HG02852 (cell line): Measurements from ENCODE around the gene YPEL1.
"Not testable (repeated sequence)": the region's sequence is repeated elsewhere in the genome, so short reads cannot be mapped to it uniquely, and the experiment has no call there.

Experiments used
- ATAC-seq: cut with Tn5 transposase; IDR thresholded peaks from one replicate; pipeline ENCODE4 v1.9.1; 2021; ENCODE audit warnings: mild to moderate bottlenecking, moderate library complexity; ENCODE audit not compliant: unreplicated experiment

The YPEL1 gene

DNA sequence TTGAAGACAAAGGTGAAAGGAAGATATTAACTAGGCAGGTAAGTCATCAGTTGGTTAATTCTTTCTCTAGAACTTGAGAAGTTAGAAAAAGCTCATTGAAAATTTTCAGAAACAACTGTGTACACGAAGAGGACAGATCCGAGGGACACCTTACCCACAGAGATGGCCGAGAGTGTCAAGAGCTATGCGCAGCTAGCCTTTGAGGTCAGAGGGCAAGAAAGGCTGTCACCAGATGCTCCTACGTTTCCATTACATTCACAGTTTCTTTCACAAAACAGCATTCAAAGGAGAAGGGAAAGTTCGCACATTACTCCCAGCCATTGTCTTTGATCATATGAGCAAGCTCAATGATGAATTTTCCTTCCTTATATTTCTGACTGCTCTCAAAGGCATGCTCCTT is 34.8 kb downstream of the YPEL1 start:
- no peak for ATAC-seq

DNA sequence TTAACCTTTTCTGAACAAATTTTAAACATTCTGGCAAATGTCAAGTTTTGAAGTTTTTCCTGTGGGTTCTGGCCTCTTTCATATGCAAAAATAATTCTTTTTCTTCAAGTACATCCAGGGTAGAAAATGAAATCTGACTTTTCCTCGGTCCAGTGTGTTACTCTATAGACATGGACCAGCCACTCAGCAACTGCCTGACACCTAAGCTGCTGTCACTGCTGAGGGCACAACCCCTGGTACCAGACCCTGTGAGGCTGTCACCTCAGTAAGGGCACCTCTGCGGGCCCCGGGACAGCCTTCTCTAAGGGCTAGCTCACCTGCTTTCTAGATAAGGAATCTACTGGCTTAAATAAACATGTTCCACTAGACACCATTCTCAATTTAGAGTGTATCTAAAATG is 36.0 kb downstream of the YPEL1 start:
- ATAC-seq = no peak

DNA sequence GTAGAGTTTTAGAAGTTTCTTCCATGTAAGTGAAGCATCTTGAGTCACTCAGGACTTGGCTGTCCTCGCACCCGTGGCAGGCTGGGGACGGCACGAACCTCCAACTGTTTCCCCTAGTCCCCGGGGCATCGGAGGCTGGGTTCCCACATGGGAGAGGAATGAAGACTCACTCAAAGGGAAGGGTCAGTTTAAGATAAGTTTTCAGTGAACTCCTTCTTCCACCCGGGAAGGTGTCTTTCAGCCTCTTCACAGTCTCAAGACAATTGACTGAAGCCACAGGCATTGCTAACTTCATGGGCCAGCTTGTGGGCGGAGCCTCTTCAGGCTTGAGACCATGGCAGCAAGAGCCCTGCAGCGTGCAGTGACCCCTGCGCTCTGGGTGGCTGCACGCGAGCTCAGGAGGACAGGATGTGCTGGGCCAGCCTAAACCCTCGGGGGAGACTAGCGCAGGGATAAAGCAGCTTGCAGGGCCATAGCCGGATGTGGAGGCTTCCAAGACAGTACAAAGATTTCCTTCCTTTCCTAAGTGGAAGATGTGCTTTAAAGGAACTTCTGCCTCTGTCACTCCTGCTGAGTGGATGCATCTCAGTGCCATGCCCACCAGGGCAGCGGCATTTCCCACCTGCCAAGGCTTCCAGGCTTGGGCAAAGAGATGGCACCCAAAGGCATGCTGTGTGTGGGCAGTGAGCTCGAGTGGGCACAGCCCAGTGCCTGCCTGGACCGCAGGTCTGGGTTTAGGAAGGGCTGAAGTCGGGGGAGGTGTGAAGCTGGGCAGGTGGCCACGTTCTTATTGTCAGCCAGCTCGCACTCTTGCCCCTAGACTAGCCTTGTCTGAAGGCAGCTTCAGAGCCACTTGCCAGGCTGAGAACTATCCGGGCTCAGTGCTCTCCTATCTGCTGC is 36.9 kb downstream of the YPEL1 start:
- ATAC-seq = no peak

DNA sequence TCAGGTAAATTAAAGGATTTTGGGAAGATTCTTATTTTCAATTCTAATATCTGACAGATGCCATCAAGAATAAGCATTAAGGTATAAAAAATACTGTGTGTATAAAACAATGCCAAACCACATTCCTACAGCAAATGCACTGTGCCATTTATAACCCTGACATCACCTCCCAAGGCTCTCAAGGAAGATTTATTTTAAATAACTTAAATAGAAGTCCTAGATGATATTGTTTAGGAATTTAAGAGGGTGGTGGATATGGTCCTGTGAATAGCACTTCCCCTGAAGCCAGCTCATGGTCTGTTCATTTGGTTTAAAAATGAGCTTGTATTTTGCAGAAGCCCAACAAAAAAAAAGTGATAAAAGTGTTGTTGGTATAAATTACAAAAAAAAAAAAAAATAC is 37.7 kb downstream of the YPEL1 start:
- no peak for ATAC-seq

DNA sequence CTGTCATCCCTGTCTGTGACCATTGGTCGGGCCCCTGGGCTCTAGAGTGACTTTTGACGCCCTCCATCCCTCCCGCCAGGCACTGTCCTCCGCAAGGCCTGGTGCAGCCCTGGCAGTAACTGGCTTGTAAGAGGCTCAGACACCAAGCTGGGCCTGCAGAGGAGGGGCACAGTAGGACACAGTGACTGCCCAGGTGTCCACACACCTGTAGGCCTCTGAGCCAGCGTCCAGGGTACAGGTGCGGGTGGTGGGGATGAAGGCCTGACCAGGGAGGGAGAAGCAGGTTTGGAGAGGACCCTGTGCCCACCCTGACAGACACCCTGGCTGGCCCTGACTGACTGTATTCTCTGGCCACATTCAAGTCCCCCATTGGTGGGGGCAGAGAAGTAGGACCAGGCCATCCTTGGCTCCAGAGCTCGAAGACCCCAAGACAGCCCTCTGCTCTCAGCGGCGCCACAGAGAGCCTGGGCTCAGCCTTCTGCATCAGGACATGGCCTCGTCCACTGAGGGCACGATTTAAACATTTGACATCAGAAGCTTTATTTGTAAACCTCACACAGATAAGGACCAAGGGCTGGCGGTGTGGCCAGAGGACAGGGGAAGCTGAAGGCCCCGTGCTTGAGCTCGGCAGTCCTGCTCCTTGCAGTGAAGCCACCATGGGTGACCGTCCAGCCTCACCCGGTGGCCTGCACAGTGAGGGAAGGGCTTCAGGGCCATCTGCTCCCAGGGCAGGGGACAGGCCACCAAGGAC is 38.4 kb downstream of the YPEL1 start:
- no peak for ATAC-seq

DNA sequence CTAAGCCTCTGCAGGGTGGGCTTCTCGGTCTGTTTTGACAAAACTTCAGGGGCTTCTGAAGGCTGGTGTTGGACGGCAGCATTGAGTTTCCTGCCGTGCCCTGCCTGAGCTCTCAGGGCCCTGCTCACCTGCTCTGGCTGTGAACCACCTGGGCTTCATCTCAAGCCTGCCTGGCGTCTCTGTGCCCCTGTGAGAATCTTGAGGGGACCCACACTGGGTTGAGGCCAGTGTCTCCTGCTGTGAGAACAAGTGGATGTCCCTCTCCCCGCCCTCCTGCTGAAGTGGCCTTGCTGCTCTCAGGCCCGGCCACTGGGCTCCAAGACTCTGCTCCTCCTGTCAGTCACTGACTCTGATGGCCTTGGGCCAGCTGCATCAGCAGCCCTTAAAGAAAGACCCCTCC is 39.5 kb downstream of the YPEL1 start:
- no peak for ATAC-seq

DNA sequence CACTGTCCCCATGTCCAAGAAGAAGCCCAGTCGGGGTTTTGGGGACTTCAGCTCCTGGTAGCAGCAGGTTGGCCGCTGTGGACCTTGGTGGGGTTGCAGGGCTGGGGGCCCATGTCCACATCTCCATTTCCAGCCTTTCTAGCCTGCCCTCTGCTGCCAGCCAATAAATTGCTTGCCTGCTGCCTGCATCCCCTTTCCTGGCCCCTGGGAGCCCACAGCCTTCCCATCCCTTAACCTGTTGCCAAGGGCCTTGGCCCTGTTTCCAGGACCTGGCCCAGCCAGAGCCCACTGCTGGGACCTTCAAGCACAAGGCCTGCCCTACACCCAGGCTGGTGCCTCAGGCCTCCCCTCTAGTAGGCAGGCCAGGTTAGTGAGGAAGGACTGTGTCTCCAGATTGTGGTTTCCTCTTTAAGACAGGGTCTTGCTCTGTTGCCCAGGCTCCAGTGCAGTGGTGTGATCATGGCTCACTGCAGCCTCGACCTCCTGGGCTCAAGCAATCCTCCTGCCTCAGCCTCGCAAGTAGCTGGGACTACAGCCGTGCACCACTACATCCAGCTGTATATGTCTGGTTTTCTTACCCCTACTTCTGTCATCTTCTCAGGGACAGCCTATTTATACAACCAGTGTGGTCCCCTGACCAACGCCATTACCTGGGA is 40.0 kb downstream of the YPEL1 start:
- no peak for ATAC-seq

DNA sequence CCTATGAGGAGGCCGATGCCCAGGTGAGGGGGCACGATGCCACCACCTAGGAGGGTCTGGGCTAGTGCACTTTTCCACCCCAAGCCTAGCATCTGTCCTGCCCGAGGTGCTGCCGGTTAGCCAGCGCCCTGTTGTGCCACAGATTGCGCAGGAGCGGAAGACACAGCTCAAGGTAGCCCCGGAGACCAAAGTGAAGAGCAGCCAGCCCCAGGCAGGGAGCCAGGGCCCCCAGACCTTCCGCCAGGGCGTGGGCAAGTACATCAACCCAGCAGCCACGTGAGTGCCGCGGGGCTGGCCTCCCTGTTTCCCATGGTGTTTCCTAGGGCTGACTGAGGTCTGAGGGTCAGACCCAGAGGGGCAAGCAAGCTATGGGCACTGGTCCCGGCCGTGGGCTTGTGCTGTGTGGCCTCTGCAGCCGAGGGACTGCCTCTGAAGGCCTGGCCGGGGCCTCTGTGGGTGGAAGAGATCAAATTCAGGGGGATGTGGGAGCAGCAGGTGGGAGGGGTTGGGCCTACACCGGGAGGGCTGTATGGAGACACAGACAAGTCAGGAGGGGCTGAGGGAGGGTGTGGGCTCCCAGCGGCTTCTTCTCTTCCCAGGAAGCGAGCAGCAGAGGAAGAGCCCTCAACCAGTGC is 40.7 kb downstream of the YPEL1 start:
- no peak for ATAC-seq

DNA sequence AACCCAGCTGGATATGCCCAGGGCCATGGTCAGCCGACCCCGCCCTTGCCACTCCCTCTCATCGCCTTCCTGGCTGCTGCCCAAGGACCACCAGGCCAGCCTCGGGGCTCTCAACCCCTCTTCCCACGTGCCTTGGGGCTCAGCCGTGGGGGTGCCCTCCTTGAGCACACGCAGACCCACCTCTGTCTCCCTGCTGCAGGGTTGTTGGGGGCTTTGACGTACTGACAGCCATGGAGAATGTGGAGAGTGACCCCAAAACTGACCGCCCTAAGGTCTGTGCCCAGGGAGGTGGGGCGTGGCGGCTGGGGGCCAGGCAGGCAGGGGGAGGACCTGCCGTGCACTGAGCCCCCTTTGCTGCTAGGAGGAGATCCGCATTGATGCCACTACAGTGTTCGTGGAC is 41.2 kb downstream of the YPEL1 start:
- no peak for ATAC-seq

DNA sequence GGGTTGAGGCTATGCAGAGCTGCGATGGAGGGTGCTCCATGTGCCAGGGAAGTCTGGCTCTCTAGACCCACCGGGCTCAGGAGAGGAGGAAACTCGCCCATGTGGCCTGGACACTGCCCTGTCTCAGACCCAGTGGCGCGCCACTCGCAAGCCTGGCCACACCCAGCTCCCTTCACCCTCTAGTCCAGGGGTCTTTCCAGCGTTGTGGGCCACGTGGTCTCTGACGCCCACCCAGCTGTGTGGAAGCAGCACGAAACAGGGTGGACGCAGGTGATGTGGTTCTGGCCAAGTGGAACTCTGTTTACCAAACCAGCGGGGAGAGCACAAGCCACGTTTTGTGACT is 41.6 kb downstream of the YPEL1 start:
- ATAC-seq = no peak

DNA sequence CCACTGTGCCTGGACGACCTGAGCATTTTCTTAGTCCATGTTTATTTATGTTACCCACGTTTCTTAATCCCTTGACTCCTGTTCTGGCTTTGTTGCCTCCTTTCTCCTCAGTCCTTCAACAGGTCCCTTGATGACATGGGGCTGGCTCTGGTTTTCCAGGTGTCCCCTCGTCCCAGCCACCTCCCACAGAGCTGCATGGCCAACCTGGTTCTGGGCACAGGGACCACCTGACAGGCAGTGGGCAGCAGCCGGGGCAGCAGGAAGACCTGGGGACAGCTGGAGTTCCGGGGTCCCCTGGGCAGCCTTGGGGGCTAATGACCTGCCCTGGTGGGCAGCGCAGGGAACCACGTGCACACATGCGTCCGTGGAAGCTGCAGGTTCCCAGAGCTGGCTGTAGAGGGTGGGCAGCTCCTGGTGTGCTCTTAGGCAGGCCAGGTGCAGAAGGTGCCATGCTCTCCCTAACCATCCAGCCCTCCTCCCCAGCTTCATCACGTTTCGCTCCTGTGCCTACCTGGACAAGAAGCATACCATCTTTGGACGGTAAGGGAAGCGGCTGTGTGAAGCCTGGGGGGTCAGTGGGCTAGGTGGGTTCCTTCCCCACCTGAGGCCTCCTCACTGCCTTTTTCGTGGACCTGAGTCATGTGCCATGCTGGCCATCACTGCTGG is 42.1 kb downstream of the YPEL1 start:
- no peak for ATAC-seq

DNA sequence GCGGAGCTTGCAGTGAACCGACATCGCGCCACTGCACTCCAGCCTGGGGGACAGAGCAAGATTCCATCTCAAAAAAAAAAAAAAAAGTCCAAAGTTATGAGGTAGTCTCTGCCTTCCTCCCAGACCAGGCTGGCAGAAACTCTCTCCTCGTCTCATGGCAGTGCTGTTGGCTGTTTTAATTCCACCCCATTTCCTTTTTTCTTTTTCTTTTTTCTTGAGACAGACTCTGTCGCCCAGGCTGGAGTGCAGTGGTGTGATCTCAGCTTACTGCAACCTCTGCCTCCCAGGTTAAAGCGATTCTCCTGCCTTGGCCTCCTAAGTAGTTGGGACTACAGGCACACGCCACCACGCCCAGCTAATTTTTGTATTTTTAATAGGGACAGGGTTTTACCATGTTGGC is 42.7 kb downstream of the YPEL1 start:
- ATAC-seq = not testable (repeated sequence)

DNA sequence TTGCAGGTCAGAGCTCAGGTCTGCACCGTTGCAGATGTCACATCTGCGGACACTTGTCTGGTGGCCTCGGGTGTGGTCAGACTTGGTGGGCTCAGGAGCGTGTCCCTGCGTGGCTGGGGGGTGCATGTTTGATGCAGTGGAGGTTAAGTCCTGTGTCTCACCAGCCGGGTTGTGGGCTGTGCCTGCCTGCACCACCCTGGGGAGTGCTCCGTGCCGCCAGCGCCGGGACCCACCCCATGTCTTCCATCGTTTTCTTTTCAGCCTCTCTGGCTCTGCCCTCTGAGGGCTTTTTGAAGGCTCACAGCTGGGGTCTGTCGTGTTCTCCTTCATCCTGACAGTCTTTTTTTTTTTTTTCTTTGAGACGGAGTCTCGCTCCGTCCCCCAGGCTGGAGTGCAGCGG is 43.8 kb downstream of the YPEL1 start:
- no peak for ATAC-seq

DNA sequence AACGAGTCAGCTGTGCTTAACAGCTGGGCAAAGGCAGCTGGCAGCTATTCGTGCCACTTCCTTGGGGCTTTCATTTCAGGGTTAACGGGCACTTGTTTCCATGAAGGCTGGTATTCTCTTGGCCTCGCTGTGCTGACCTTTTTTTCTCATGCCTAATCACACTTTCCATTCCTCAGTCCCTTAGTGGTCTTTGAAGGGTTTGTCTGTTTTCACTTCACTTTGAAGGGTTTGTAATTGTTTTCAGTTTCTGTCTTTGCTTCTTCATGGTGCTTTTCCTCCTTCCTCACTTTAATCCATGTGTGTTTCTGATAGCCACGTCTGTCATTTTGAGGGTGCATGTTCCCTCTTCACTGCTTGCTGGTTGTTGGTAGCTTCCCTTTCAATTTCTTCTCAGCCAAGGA is 45.2 kb downstream of the YPEL1 start:
- no peak for ATAC-seq

DNA sequence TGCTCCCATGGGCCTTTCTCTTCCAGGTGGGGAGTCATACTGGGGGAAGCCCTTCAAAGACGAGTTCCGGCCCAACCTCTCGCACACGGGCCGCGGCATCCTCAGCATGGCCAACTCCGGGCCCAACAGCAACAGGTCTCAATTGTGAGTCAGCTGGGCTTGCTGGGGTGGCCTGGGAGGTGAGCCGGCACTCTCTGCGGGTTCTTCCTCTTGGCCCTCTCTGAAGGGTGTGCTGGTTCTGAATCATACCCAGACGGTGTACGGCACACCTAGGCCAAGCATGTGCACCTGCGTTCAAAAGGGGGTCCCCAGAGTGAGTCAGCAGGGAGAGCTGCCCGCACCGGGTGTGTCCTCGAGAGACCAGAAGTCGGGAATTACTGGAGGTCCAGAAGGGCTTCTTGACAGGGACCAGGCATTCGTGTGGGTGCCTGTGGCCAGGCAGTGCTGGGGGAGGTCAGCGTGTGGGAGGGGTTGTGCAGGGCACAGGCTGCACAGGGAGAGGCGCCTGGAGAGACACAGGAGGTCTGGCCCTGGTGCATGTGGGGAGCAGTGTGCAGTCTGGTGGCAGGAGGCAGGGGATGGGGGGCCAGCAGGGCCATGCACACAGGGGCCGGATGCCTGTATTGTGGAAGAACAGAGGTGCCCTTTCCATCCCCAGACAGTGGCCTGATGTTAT is 46.8 kb downstream of the YPEL1 start:
- no peak for ATAC-seq

DNA sequence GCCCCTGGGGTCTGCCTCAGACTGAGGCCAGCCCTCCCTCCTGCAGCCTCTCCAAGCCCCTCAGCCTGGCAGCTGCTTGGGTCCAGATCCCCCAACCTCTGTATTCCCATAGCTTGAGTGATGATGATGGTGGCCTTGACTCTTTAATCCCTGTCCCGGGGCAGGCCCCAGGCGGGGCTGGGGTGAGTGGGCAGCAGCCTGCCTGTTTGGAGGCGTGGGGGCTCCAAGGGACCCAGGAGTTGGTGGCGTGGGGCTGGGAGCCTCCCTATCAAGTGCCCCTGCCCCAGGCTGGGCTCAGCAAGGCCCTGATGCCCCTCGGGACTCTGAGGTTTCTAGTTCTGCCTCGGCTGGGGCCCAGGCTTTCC is 47.3 kb downstream of the YPEL1 start:
- no peak for ATAC-seq

DNA sequence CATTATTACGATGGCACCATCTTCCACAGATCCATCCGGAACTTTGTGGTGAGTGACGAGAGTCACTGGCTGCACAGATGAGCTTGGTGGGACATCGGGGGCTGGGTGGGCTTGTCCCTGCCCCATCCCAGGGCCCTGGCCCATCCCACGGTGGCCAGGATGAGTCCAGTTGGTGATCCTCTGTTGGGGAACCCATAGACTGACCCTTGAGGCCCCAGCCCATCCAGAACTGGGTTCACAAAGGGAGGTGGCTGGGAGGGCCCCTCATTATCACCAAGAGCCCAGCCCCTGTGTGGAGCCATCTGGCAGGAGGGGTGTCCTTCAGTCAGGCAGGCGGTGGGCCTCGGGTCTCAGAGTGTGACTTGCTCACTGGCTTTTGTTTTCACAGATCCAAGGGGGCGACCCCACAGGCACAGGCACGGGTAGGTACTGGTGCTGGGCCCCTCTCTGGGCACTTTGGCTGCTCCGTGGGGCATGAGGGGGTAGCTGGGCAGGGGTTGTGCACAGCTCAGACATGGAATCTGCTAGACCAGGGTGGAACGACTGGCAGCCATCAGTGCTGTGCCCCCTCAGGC is 47.8 kb downstream of the YPEL1 start:
- ATAC-seq = no peak

DNA sequence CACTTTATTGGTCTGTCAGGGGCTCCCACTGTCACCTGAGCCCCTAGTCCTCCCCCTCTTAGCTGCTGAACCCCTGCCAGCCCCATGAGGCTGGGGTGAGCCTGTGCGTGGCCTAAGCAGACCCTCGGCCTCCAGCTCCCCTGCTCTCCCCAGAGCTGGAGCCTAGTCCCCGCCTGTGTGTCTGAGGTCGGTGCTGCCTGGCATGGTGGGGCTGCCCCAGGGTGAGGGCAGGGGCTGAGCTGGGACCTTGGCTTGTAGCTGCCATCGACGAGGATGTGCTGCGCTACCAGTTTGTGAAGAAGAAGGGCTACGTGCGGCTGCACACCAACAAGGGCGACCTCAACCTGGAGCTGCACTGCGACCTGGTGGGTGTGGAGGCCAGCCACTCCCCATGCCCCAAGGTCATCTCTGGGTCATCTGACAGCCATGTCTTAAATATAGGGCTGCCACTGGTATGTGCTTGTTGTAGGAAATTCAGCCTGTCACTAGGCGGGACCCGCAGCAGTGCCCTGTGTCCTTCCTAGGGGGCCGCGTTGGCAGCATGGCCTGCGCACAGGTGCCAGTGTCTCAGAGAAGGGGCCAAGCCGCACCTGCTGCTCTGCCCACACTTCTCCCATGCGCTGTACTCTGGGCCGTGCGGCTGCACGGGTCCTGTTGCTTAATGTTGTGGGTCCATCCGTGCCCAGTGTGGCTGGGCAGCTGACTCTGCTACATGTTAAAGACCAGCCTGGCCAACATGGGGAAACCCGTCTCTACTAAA is 48.8 kb downstream of the YPEL1 start:
- no peak for ATAC-seq

DNA sequence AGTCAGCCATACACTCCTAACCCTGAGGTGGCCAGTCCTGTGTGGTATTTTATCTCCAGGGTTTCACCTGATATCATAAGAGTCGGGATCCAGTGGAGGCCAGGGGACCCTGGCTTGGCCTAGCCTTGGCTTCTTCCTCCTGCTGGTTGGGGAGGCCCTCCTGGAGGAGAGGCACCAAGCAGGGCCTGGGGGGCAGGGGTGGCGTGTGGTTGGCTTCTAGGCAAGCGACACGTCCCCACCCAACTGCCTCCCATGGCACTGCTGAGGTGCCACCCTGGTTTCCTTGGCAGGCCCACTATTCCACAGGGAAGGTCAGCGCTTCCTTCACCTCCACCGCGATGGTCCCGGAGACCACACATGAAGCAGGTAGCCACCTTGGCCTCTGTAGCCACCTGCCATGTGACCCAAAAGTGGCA is 49.4 kb downstream of the YPEL1 start:
- ATAC-seq = no peak
